HepG2 (cell line): ENCODE measurements around the gene TSKU. TPM values are rescaled to one million over a fixed set of nuclear protein-coding genes. Genes with fewer than 3 reads are reported as not detected.
A peak's percentile ranks its signal among the peaks of the same experiment; 100 is the strongest.

Experiments used
- AGO1 ChIP-seq: fragments of 200-400 bp; formaldehyde crosslinking; IDR thresholded peaks from 2 replicates; pipeline ENCODE4 v1.6.1; 2017; ENCODE audit warnings: mild to moderate bottlenecking, low read depth, low read length, moderate library complexity; ENCODE audit not compliant: poor library complexity, severe bottlenecking
- BCL6 ChIP-seq: IDR thresholded peaks from 2 replicates; pipeline ENCODE4 v1.6.1; 2016; ENCODE audit warnings: missing genetic modification reagents, missing compliant biosample characterization
- CHD2 ChIP-seq: IDR thresholded peaks from 2 replicates; pipeline ENCODE4 v1.6.1; 2011; ENCODE audit warnings: low read depth, low read length, improper control_type of control experiment
- MTF2 ChIP-seq: sonication (generic); formaldehyde crosslinking; IDR thresholded peaks from 2 replicates; pipeline ENCODE4 v1.5.0; 2020; ENCODE audit warnings: missing genetic modification reagents, borderline replicate concordance
- RELA ChIP-seq: sonication (generic); formaldehyde crosslinking; IDR thresholded peaks from 2 replicates; pipeline ENCODE4 v1.4.0; 2020; ENCODE audit warnings: missing genetic modification reagents
- SNRNP70 ChIP-seq: fragments of 200-400 bp; formaldehyde crosslinking; IDR thresholded peaks from 2 replicates; pipeline ENCODE4 v1.6.1; 2017; ENCODE audit warnings: mild to moderate bottlenecking, low read depth, low read length, moderate library complexity
- ZBTB44 ChIP-seq: sonication (generic); formaldehyde crosslinking; IDR thresholded peaks from 2 replicates; pipeline ENCODE4 v1.4.0; 2020; ENCODE audit warnings: missing genetic modification reagents
- ZFX ChIP-seq: sonication (generic); formaldehyde crosslinking; IDR thresholded peaks from 2 replicates; pipeline ENCODE4 v1.4.0; 2020; ENCODE audit warnings: mild to moderate bottlenecking, low read depth, missing genetic modification reagents, moderate library complexity
- ZNF569 ChIP-seq: sonication (generic); formaldehyde crosslinking; IDR thresholded peaks from 2 replicates; pipeline ENCODE4 v1.5.0; 2020; ENCODE audit warnings: mild to moderate bottlenecking, missing genetic modification reagents, moderate library complexity, borderline replicate concordance
- ZNF574 ChIP-seq: sonication (generic); formaldehyde crosslinking; IDR thresholded peaks from 2 replicates; pipeline ENCODE4 v1.4.0; 2020; ENCODE audit warnings: missing genetic modification reagents
- ZNF609 ChIP-seq: sonication (generic); formaldehyde crosslinking; IDR thresholded peaks from 2 replicates; pipeline ENCODE4 v1.4.0; 2020; ENCODE audit warnings: mild to moderate bottlenecking, missing genetic modification reagents, borderline replicate concordance
- polyA plus RNA-seq, 8 experiments: library from polyadenylated mRNA; depleted of rRNA in 3 of 8; stranded (reverse) in 7 of 8; unstranded in 1 of 8; fragments of >200 nt; fragmentation: Illumina TruSeq in 4 of 8; extraction: Trizol in 4 of 8; gene quantifications; 2 replicates each; pipeline versions ENCODE4 v1.2.1 to v1.2.3, GENCODE V29; 2011 to 2016; ENCODE audit warnings: low read depth in 4 of 8, missing spikeins in 1 of 8, mixed read lengths in 1 of 8; ENCODE audit not compliant: insufficient read depth in 1 of 8
- total RNA-seq, 5 experiments: library from RNA; depleted of rRNA; stranded (reverse); fragments of >200 nt; fragmentation: Illumina TruSeq; extraction: Trizol; gene quantifications; 2 replicates each; pipeline ENCODE4 v1.2.3, GENCODE V29; 2016; ENCODE audit warnings: low read depth in 1 of 5

Gene TSKU
- total and polyA plus RNA-seq, 2 of the 13 experiments (the other 11 are each of a cell fraction or from before 2014, with no cell fraction given), result 20.3 to 21.4 TPM

- TF ChIP-seq ZNF609 (CRISPR knock-in tag) (peak; percentile 24; the same call in 1 of the 2 replicates), CHD2 (no peak), RELA (CRISPR knock-in tag) (no peak), AGO1 (no peak), SNRNP70 (no peak), MTF2 (0 out of 2 replicates have a peak, but pooled peaks have one; percentile 32), ZBTB44 (CRISPR knock-in tag) (no peak), BCL6 (CRISPR knock-in tag) (no peak), ZNF569 (no peak), ZFX (CRISPR knock-in tag) (no peak; the same call in none of the 2 replicates), ZNF574 (no peak; the same call in 1 of the 2 replicates)
These were observed 444 bp upstream of the TSKU start (continued) for GRCh38 chr11:76782531-76783293.
